H9 (cell line): ENCODE data around the gene PCDHGC3. TPM values are rescaled to one million over a fixed set of nuclear protein-coding genes. Genes with fewer than 3 reads are reported as not detected.
A peak's percentile ranks its signal among the peaks of the same experiment; 100 is the strongest.

Experiments
- DNase-seq: peaks from one replicate; pipeline ENCODE4 v3.0.0-alpha.2; 2017
- H2AFZ ChIP-seq: one replicate; pipeline ENCODE4 v1.6.1; 2013; ENCODE audit warnings: mild to moderate bottlenecking, low read length, control low read depth, moderate library complexity
- H2AK5ac ChIP-seq: 2 replicates; pipeline ENCODE4 v1.6.1; 2013; ENCODE audit warnings: low read length, control low read depth, mixed read lengths; ENCODE audit not compliant: insufficient read length
- H2BK120ac ChIP-seq: one replicate; pipeline ENCODE4 v1.6.1; 2013; ENCODE audit warnings: low read depth, mild to moderate bottlenecking, low read length, control low read depth, inconsistent platforms; ENCODE audit not compliant: poor library complexity, severe bottlenecking
- H2BK12ac ChIP-seq: 2 replicates; pipeline ENCODE4 v1.6.1; 2013; ENCODE audit warnings: low read length, control low read depth, mixed read lengths, low read depth; ENCODE audit not compliant: insufficient read length
- H2BK15ac ChIP-seq: 2 replicates; pipeline ENCODE4 v1.6.1; 2013; ENCODE audit warnings: low read depth, low read length, control low read depth
- H2BK20ac ChIP-seq: one replicate; pipeline ENCODE4 v1.6.1; 2013; ENCODE audit warnings: low read depth, mild to moderate bottlenecking, low read length, control low read depth, inconsistent platforms; ENCODE audit not compliant: poor library complexity, severe bottlenecking
- H2BK5ac ChIP-seq: 2 replicates; pipeline ENCODE4 v1.6.1; 2013; ENCODE audit warnings: low read length, control low read depth, mixed read lengths; ENCODE audit not compliant: insufficient read length
- H3K14ac ChIP-seq: 2 replicates; pipeline ENCODE4 v1.6.1; 2013; ENCODE audit warnings: low read length, control low read depth; ENCODE audit not compliant: insufficient read depth
- H3K18ac ChIP-seq: 2 replicates; pipeline ENCODE4 v1.6.1; 2013; ENCODE audit warnings: low read depth, mild to moderate bottlenecking, mixed read lengths, low read length, control low read depth; ENCODE audit not compliant: insufficient read length
- H3K23ac ChIP-seq: 2 replicates; pipeline ENCODE4 v1.6.1; 2013; ENCODE audit warnings: low read length, control low read depth, mixed read lengths, low read depth; ENCODE audit not compliant: insufficient read length
- H3K23me2 ChIP-seq: 2 replicates; pipeline ENCODE4 v1.6.1; 2013; ENCODE audit warnings: low read depth, mild to moderate bottlenecking, mixed read lengths, low read length, control low read depth; ENCODE audit not compliant: insufficient read length, poor library complexity, severe bottlenecking
- H3K27ac ChIP-seq: 2 replicates; pipeline ENCODE4 v1.5.1; 2013; ENCODE audit warnings: low read length, control low read depth, mixed read lengths, low read depth; ENCODE audit not compliant: insufficient read length
- H3K27me3 ChIP-seq: 2 replicates; pipeline ENCODE4 v1.6.1; 2013; ENCODE audit warnings: low read length, control low read depth, inconsistent platforms; ENCODE audit not compliant: insufficient read depth
- H3K4ac ChIP-seq: 2 replicates; pipeline ENCODE4 v1.6.1; 2013; ENCODE audit warnings: low read depth, mild to moderate bottlenecking, control low read depth, inconsistent platforms, low read length, moderate library complexity
- H3K4me1 ChIP-seq: 2 replicates; pipeline ENCODE4 v1.6.1; 2013; ENCODE audit warnings: low read length, control low read depth, inconsistent platforms; ENCODE audit not compliant: insufficient read depth
- H3K4me2 ChIP-seq: 2 replicates; pipeline ENCODE4 v1.6.1; 2013; ENCODE audit warnings: low read length, control low read depth, mixed read lengths; ENCODE audit not compliant: insufficient read length, insufficient read depth
- H3K56ac ChIP-seq: 2 replicates; pipeline ENCODE4 v1.6.1; 2013; ENCODE audit warnings: low read depth, mild to moderate bottlenecking, mixed read lengths, low read length, control low read depth; ENCODE audit not compliant: insufficient read length
- H3K79me1 ChIP-seq: 2 replicates; pipeline ENCODE4 v1.6.1; 2013; ENCODE audit warnings: low read depth, mild to moderate bottlenecking, moderate library complexity, low read length, control low read depth, inconsistent platforms; ENCODE audit not compliant: insufficient read depth, poor library complexity, severe bottlenecking
- H3K79me2 ChIP-seq: 2 replicates; pipeline ENCODE4 v1.6.1; 2013; ENCODE audit warnings: low read length, control low read depth, inconsistent platforms; ENCODE audit not compliant: insufficient read depth
- H3K9ac ChIP-seq: 2 replicates; pipeline ENCODE4 v1.6.1; 2013; ENCODE audit warnings: low read length, control low read depth, mixed read lengths; ENCODE audit not compliant: insufficient read length; ENCODE audit errors: extremely low read depth
- H3K9me3 ChIP-seq: one replicate; pipeline ENCODE4 v1.6.1; 2013; ENCODE audit warnings: low read depth, low read length, inconsistent platforms; ENCODE audit not compliant: control insufficient read depth
- H3T11ph ChIP-seq: one replicate; pipeline ENCODE4 v1.6.1; 2013; ENCODE audit warnings: mild to moderate bottlenecking, low read length, control low read depth, inconsistent platforms
- H4K20me1 ChIP-seq: one replicate; pipeline ENCODE4 v1.6.1; 2013; ENCODE audit not compliant: control insufficient read depth, insufficient read length, insufficient read depth
- H4K5ac ChIP-seq: 2 replicates; pipeline ENCODE4 v1.6.1; 2013; ENCODE audit warnings: low read depth, mild to moderate bottlenecking, mixed read lengths, low read length, control low read depth; ENCODE audit not compliant: insufficient read length
- H4K8ac ChIP-seq: replicated peaks from 2 replicates; pipeline ENCODE4 v1.6.1; 2013; ENCODE audit warnings: low read length, control low read depth, mixed read lengths, low read depth; ENCODE audit not compliant: insufficient read length
- H4K91ac ChIP-seq: 2 replicates; pipeline ENCODE4 v1.6.1; 2013; ENCODE audit warnings: low read depth, mild to moderate bottlenecking, moderate library complexity, mixed read lengths, low read length, control low read depth; ENCODE audit not compliant: insufficient read length
- H3K27ac Mint-ChIP-seq, 3 experiments: 2 replicates in 2 of 3; 3 replicates in 1 of 3; pipeline ENCODE4 v1.8.0; 2020 to 2021; ENCODE audit warnings: mixed read lengths in 3 of 3, mild to moderate bottlenecking in 1 of 3, moderate library complexity in 1 of 3
- H3K27me3 Mint-ChIP-seq: 2 replicates; pipeline ENCODE4 v1.8.0; 2021; ENCODE audit warnings: low read depth, mild to moderate bottlenecking, moderate library complexity, mixed read lengths
- H3K36me3 Mint-ChIP-seq, 3 experiments: 2 replicates in 2 of 3; 3 replicates in 1 of 3; pipeline ENCODE4 v1.8.0; 2020 to 2021; ENCODE audit warnings: low read depth in 3 of 3, mixed read lengths in 3 of 3; ENCODE audit not compliant: insufficient read depth in 1 of 3
- H3K4me1 Mint-ChIP-seq, 2 experiments: 2 replicates each; pipeline ENCODE4 v1.8.0; 2020; ENCODE audit warnings: mixed read lengths in 2 of 2
- H3K4me3 Mint-ChIP-seq, 2 experiments: 2 replicates in 1 of 2; 3 replicates in 1 of 2; pipeline ENCODE4 v1.8.0; 2020 to 2021; ENCODE audit warnings: mild to moderate bottlenecking in 2 of 2, mixed read lengths in 2 of 2, moderate library complexity in 1 of 2
- H3K9me3 Mint-ChIP-seq, 2 experiments: 2 replicates in 1 of 2; 3 replicates in 1 of 2; pipeline ENCODE4 v1.8.0; 2020; ENCODE audit warnings: mild to moderate bottlenecking in 2 of 2, mixed read lengths in 2 of 2, moderate library complexity in 1 of 2
- WGBS: extraction: QIAGEN DNeasy Blood & Tissue Kit; methylation state at CpG from one replicate; pipeline ENCODE4 v1.1.7; 2013; ENCODE audit warnings: missing lambda C conversion rate, low lambda C conversion rate, mixed read lengths; ENCODE audit not compliant: insufficient read length; ENCODE audit errors: extremely low coverage; 5-methylcytosine and 5-hydroxymethylcytosine counted together
- total RNA-seq: library from RNA; stranded (reverse); gene quantifications from 2 replicates; pipeline ENCODE4 v1.2.1, GENCODE V29; 2021
- TF ChIP-seq, protein P1 (sequence below): fragments of 200-600 bp; sonication (generic); conservative IDR thresholded peaks from 3 replicates; pipeline ENCODE4 v1.8.0; 2021; ENCODE audit warnings: antibody characterized with exemption, mild to moderate bottlenecking

The PCDHGC3 gene
- total RNA-seq, 1 experiment from 2014 or later, result 19.8 TPM

DNA sequence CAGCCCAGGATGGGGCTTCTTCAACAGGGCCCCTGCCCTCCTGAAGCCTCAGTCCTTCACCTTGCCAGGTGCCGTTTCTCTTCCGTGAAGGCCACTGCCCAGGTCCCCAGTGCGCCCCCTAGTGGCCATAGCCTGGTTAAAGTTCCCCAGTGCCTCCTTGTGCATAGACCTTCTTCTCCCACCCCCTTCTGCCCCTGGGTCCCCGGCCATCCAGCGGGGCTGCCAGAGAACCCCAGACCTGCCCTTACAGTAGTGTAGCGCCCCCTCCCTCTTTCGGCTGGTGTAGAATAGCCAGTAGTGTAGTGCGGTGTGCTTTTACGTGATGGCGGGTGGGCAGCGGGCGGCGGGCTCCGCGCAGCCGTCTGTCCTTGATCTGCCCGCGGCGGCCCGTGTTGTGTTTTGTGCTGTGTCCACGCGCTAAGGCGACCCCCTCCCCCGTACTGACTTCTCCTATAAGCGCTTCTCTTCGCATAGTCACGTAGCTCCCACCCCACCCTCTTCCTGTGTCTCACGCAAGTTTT is 36.7 kb downstream of the PCDHGC3 start:
- Histone ChIP-seq H3K4me1 (peaks cover 4% of the 10 kb centered on the region; the same call in 1 of the 2 replicates), H3K79me1 (no peaks in the 10 kb centered on the region), H4K5ac (no peak overlapping the region), H3K9ac (no peak overlapping the region), H2BK120ac (no peak overlapping the region), H3T11ph (no peak overlapping the region), H2BK15ac (no peak overlapping the region), H3K4me2 (peak overlapping the region; percentile 91), H3K14ac (no peak overlapping the region), H3K4ac (no peak overlapping the region), H3K23me2 (peaks cover 17% of the 10 kb centered on the region), H2AFZ (no peak overlapping the region), H2AK5ac (no peak overlapping the region), H3K79me2 (no peaks in the 10 kb centered on the region), H2BK12ac (no peak overlapping the region), H4K20me1 (no peaks in the 10 kb centered on the region), H2BK20ac (no peak overlapping the region), H3K56ac (no peak overlapping the region), H3K18ac (no peak overlapping the region), H3K9me3 (no peaks in the 10 kb centered on the region), H3K27ac (no peak overlapping the region), H3K27me3 (no peaks in the 10 kb centered on the region), H4K91ac (no peak overlapping the region), H3K23ac (no peak overlapping the region), H2BK5ac (no peak overlapping the region), H4K8ac (no peak overlapping the region)
- peaks cover 52 to 64% of the 10 kb centered on the region in 2 experiments for H3K4me1 Mint-ChIP-seq
- H3K27me3 Mint-ChIP-seq, result peaks cover 3% of the 10 kb centered on the region; the same call in 1 of the 2 replicates
- DNase-seq, result peak; percentile 97
- no peaks in the 10 kb centered on the region; a peak in 1 of 5 replicates for H3K9me3 Mint-ChIP-seq
- H3K27ac Mint-ChIP-seq, result peak overlapping the region in 2 of 3 experiments; percentile 28 to 79; a peak in 2 of 7 replicates
- H3K4me3 Mint-ChIP-seq, result peak overlapping the region; percentile 75 to 88
- TF ChIP-seq, protein P1, sequence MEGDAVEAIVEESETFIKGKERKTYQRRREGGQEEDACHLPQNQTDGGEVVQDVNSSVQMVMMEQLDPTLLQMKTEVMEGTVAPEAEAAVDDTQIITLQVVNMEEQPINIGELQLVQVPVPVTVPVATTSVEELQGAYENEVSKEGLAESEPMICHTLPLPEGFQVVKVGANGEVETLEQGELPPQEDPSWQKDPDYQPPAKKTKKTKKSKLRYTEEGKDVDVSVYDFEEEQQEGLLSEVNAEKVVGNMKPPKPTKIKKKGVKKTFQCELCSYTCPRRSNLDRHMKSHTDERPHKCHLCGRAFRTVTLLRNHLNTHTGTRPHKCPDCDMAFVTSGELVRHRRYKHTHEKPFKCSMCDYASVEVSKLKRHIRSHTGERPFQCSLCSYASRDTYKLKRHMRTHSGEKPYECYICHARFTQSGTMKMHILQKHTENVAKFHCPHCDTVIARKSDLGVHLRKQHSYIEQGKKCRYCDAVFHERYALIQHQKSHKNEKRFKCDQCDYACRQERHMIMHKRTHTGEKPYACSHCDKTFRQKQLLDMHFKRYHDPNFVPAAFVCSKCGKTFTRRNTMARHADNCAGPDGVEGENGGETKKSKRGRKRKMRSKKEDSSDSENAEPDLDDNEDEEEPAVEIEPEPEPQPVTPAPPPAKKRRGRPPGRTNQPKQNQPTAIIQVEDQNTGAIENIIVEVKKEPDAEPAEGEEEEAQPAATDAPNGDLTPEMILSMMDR, result peak; percentile 98
- no CpG with 5 or more reads among the region's 28 CpGs for WGBS
- peaks cover 15 to 30% (median 24%) of the 10 kb centered on the region in 3 experiments for H3K36me3 Mint-ChIP-seq
